Neutrophil (primary cell): ENCODE measurements around the gene PTDSS2.

ENCODE experiments used
- H3K27ac ChIP-seq: fragments of 200-600 bp; sonication (generic); 2 replicates; pipeline ENCODE4 v1.5.1; 2016; ENCODE audit warnings: mild to moderate bottlenecking, moderate library complexity
- H3K27me3 ChIP-seq: fragments of 200-600 bp; sonication (generic); 2 replicates; pipeline ENCODE4 v1.6.0; 2016; ENCODE audit warnings: mild to moderate bottlenecking
- H3K36me3 ChIP-seq: fragments of 200-600 bp; sonication (generic); 2 replicates; pipeline ENCODE4 v1.5.1; 2017
- H3K4me1 ChIP-seq, 2 experiments: fragments of 200-600 bp in 1 of 2; sonication (generic) in 1 of 2; 1 replicate in 1 of 2; 2 replicates in 1 of 2; pipeline versions ENCODE4 v1.5.1 to v1.6.1; 2013 to 2016; ENCODE audit warnings: low read depth in 1 of 2, low read length in 1 of 2, mild to moderate bottlenecking in 1 of 2, moderate library complexity in 1 of 2; ENCODE audit not compliant: control insufficient read depth in 1 of 2, insufficient read depth in 1 of 2
- H3K4me3 ChIP-seq, 2 experiments: fragments of 200-600 bp in 1 of 2; sonication (generic) in 1 of 2; 1 replicate in 1 of 2; 2 replicates in 1 of 2; pipeline ENCODE4 v1.5.1; 2013 to 2016; ENCODE audit warnings: low read depth in 1 of 2, low read length in 1 of 2, mild to moderate bottlenecking in 1 of 2, moderate library complexity in 1 of 2
- H3K9me3 ChIP-seq: fragments of 200-600 bp; sonication (generic); 2 replicates; pipeline ENCODE4 v1.5.1; 2016
- TF ChIP-seq, protein P1 (sequence below): fragments of 200-600 bp; sonication (generic); IDR thresholded peaks from 2 replicates; pipeline ENCODE4 v1.5.1; 2016; ENCODE audit warnings: antibody characterized with exemption

PTDSS2 gene

DNA sequence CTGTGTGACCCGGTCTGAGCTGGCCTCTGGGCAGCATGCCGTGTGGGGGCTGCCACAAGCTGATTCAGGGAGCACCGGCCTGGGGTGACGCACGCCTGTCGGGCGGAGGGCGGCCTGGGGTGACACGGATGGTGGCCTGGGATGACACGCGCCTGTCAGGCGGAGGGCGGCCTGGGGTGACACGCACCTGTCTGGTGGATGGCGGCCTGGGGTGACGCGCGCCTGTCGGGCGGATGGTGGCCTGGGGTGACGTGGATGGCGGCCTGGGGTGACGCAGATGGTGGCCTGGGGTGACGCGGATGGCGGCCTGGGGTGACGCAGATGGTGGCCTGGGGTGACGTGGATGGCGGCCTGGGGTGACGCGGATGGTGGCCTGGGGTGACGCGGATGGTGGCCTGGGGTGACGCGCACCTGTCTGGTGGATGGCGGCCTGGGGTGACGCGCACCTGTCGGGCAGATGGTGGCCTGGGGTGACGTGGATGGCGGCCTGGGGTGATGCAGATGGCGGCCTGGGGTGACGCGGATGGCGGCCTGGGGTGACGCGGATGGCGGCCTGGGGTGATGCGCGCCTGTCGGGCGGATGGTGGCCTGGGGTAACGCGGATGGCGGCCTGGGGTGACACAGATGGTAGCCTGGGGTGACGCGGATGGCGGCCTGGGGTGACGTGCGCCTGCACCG is 21.5 kb downstream of the PTDSS2 start:
- no peaks in the 10 kb centered on the region for H3K36me3 ChIP-seq
- no peaks in the 10 kb centered on the region for H3K4me1 ChIP-seq
- TF ChIP-seq, protein P1, sequence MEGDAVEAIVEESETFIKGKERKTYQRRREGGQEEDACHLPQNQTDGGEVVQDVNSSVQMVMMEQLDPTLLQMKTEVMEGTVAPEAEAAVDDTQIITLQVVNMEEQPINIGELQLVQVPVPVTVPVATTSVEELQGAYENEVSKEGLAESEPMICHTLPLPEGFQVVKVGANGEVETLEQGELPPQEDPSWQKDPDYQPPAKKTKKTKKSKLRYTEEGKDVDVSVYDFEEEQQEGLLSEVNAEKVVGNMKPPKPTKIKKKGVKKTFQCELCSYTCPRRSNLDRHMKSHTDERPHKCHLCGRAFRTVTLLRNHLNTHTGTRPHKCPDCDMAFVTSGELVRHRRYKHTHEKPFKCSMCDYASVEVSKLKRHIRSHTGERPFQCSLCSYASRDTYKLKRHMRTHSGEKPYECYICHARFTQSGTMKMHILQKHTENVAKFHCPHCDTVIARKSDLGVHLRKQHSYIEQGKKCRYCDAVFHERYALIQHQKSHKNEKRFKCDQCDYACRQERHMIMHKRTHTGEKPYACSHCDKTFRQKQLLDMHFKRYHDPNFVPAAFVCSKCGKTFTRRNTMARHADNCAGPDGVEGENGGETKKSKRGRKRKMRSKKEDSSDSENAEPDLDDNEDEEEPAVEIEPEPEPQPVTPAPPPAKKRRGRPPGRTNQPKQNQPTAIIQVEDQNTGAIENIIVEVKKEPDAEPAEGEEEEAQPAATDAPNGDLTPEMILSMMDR = no peak
- H3K27ac ChIP-seq = no peak overlapping the region
- no peaks in the 10 kb centered on the region for H3K27me3 ChIP-seq
- no peaks in the 10 kb centered on the region for H3K9me3 ChIP-seq
- no peak overlapping the region for H3K4me3 ChIP-seq

DNA sequence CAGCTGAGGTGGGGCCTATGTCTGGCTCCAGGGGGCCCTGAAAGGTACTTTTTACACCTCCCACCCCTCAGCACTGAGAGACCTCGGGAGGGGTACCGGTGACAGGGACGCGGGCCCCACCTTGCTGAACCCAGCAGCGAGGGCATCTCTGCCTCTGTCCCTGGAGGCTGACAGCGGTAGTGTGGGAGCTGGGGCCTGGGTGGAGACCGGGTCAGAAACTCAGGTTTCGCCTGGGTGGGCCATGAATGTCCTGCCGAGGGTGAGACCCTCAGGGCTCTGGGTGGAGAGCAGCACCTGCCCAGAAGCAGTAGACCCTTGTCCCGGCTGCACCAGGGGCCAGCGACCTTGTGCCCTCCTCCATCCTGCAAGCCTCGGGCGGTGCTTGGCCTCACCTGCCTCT is 22.2 kb downstream of the PTDSS2 start:
- no peaks in the 10 kb centered on the region for H3K27me3 ChIP-seq
- H3K9me3 ChIP-seq = no peaks in the 10 kb centered on the region
- no peaks in the 10 kb centered on the region for H3K36me3 ChIP-seq
- TF ChIP-seq, protein P1 = no peak
- no peak overlapping the region for H3K27ac ChIP-seq
- H3K4me3 ChIP-seq = no peak overlapping the region
- H3K4me1 ChIP-seq = no peaks in the 10 kb centered on the region

DNA sequence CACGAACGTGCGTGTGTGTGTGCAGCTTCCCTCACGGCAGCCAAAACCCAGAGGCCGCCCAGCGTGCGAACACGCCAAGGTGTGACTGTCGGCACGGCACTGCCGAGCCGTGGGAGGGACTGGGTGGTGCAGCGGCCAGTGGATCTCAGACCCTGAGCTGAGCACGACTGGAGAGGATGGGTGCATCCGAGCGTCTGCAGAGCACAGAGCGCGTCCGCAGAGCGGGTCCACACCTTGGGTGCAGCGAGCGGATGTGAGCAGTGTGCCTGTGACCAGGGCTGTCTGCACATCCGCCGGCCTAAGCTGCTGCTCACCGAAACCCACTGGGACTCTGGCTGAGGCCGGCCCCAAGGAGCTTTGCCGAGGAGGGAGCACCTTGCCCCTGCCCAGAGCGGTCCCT is 22.7 kb downstream of the PTDSS2 start:
- TF ChIP-seq, protein P1 = no peak
- no peak overlapping the region for H3K4me3 ChIP-seq

DNA sequence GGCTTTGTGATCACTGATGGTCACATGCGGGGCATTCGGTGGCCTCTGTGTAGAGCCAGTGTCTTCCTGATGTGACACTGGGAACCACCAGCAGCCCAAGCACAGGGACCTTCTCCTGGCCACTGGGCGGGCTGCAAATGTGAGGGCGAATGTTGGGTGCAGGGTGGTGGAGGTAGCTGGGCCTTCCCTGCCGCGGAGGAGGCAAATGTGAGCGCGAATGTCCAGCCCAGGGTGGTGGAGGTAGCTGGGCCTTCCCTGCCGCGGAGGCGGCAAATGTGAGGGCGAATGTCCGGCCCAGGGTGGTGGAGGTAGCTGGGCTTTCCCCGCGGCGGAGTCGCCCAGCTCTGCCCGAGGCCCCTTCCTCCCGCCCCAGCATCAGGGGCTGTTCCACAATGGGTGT is 23.3 kb downstream of the PTDSS2 start:
- TF ChIP-seq, protein P1 = no peak
- H3K27me3 ChIP-seq = no peaks in the 10 kb centered on the region
- H3K27ac ChIP-seq = no peak overlapping the region
- no peaks in the 10 kb centered on the region for H3K36me3 ChIP-seq
- no peaks in the 10 kb centered on the region for H3K9me3 ChIP-seq
- no peaks in the 10 kb centered on the region for H3K4me1 ChIP-seq
- H3K4me3 ChIP-seq = no peak overlapping the region

More for the DNA sequence above, 22.7 kb downstream of the PTDSS2 start:
- Histone ChIP-seq H3K9me3 (no peaks in the 10 kb centered on the region), H3K27me3 (no peaks in the 10 kb centered on the region), H3K4me1 (no peaks in the 10 kb centered on the region), H3K27ac (no peak overlapping the region), H3K36me3 (no peaks in the 10 kb centered on the region)

DNA sequence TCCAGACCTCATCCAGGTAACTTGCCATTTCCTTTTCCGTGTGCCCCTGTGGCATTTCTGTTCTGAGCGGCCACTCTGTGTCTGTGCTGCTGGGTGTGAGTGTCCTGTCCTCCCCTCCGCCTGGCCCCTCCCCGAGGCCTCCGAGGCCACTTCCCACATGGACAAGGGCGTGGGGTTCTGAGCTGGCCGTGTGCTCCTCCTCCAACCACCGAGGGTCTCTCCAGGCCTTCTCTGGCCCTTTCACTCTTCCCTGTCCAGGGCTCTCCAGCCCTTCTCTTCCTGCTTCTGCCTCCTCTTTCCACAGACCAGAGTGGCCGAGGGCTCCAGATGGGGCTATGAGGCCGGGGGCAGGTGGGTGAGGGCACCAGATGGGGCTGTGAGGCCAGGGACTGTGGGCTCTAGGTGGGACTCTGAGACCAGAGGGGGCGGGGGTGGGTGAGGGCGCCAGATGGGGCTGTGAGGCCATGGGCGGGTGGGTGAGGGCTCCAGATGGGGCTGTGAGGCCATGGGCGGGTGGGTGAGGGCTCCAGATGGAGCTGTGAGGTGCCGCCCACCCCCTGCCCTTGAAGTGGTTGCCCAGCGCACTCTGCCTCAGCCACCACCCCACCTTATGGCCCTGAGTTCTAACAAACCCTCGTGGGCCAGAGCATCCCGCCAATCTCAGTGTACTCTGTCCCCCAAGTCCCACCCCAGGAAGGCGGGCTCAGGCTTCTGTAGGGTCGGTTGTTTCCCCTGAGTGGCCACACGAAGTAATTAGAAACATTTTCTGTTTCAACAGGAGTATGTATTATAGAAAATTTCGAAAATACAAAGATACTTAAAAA is 24.1 kb downstream of the PTDSS2 start:
- no peaks in the 10 kb centered on the region for H3K36me3 ChIP-seq
- no peaks in the 10 kb centered on the region for H3K27me3 ChIP-seq
- H3K4me3 ChIP-seq = no peak overlapping the region
- no peak overlapping the region for H3K27ac ChIP-seq
- TF ChIP-seq, protein P1 = no peak
- H3K4me1 ChIP-seq = no peaks in the 10 kb centered on the region
- no peaks in the 10 kb centered on the region for H3K9me3 ChIP-seq
